OCI-LY3 (cell line): Measurements from ENCODE around the gene FAM111A.
"Not testable (repeated sequence)": the region's sequence is repeated elsewhere in the genome, so short reads cannot be mapped to it uniquely, and the experiment has no call there.

Source experiments
- H2AFZ ChIP-seq: fragments of 200-600, 300-600 bp; shearing (Covaris generic); 2 replicates; pipeline ENCODE4 v1.6.0; 2014; ENCODE audit warnings: antibody characterized with exemption, low read depth, low read length
- H3K27ac ChIP-seq: fragments of 200-600, 300-600 bp; sonication (generic); 2 replicates; pipeline ENCODE4 v1.5.1; 2014; ENCODE audit warnings: mild to moderate bottlenecking, low read length, moderate library complexity, mixed read lengths
- H3K27me3 ChIP-seq: fragments of 200-600, 300-600 bp; sonication (generic); 2 replicates; pipeline ENCODE4 v1.6.1; 2014; ENCODE audit warnings: low read depth, low read length, mixed read lengths
- H3K36me3 ChIP-seq: fragments of 200-600, 300-600 bp; sonication (generic); replicated peaks from 2 replicates; pipeline ENCODE3; 2014; ENCODE audit warnings: low read depth, low read length, mixed read lengths
- H3K4me1 ChIP-seq: fragments of 300-600, 200-600 bp; sonication (generic); 2 replicates; pipeline ENCODE4 v1.6.1; 2014; ENCODE audit warnings: low read length, mixed read lengths
- H3K4me2 ChIP-seq: fragments of 200-600, 300-600 bp; sonication (generic); 2 replicates; pipeline ENCODE4 v1.6.1; 2014; ENCODE audit warnings: low read length, mixed read lengths
- H3K4me3 ChIP-seq: fragments of 300-600, 200-600 bp; sonication (generic); 2 replicates; pipeline ENCODE4 v1.5.1; 2014; ENCODE audit warnings: antibody characterized with exemption, mild to moderate bottlenecking, low read length, moderate library complexity
- H3K79me2 ChIP-seq: fragments of 300-600, 200-600 bp; shearing (Covaris generic); 2 replicates; pipeline ENCODE4 v1.6.1; 2014; ENCODE audit warnings: mild to moderate bottlenecking, low read length, mixed read lengths
- H3K9ac ChIP-seq: fragments of 300-600, 200-600 bp; shearing (Covaris generic); 2 replicates; pipeline ENCODE4 v1.6.0; 2014; ENCODE audit warnings: mild to moderate bottlenecking, low read length, moderate library complexity
- H3K9me3 ChIP-seq: fragments of 200-600, 300-600 bp; shearing (Covaris generic); 2 replicates; pipeline ENCODE4 v1.6.1; 2014; ENCODE audit warnings: low read length, mixed read lengths; ENCODE audit not compliant: insufficient read depth
- H4K20me1 ChIP-seq: fragments of 200-600, 300-600 bp; sonication (generic); 2 replicates; pipeline ENCODE4 v1.6.1; 2016; ENCODE audit warnings: low read length, mixed read lengths; ENCODE audit not compliant: insufficient read depth
- EZH2phosphoT487 ChIP-seq: fragments of 200-600 bp; shearing (Covaris generic); IDR thresholded peaks from 2 replicates; pipeline ENCODE4 v1.6.1; 2018; ENCODE audit warnings: antibody characterized with exemption, mixed run types, low read depth
- TF ChIP-seq, protein P1 (sequence below): fragments of 200-600, 300-600 bp; sonication (generic); IDR thresholded peaks from 2 replicates; pipeline ENCODE4 v1.5.1; 2014; ENCODE audit warnings: antibody characterized with exemption, low read length, low read depth

The FAM111A gene

GRCh38 chr11:59135648-59136461 lies 6.8 kb upstream of the FAM111A start:
- Histone ChIP-seq H3K4me1 (peaks cover 8% of the 10 kb centered on the region), H3K27ac (no peak overlapping the region), H3K4me2 (peak overlapping the region; percentile 78), H3K9me3 (peaks cover 13% of the 10 kb centered on the region), H3K79me2 (no peaks in the 10 kb centered on the region), H3K9ac (peak overlapping the region; percentile 26), H4K20me1 (no peaks in the 10 kb centered on the region), H3K27me3 (no peaks in the 10 kb centered on the region), H2AFZ (peak overlapping the region; percentile 91), H3K4me3 (peak overlapping the region; percentile 70), H3K36me3 (peaks cover 27% of the 10 kb centered on the region)
- TF ChIP-seq, protein P1, sequence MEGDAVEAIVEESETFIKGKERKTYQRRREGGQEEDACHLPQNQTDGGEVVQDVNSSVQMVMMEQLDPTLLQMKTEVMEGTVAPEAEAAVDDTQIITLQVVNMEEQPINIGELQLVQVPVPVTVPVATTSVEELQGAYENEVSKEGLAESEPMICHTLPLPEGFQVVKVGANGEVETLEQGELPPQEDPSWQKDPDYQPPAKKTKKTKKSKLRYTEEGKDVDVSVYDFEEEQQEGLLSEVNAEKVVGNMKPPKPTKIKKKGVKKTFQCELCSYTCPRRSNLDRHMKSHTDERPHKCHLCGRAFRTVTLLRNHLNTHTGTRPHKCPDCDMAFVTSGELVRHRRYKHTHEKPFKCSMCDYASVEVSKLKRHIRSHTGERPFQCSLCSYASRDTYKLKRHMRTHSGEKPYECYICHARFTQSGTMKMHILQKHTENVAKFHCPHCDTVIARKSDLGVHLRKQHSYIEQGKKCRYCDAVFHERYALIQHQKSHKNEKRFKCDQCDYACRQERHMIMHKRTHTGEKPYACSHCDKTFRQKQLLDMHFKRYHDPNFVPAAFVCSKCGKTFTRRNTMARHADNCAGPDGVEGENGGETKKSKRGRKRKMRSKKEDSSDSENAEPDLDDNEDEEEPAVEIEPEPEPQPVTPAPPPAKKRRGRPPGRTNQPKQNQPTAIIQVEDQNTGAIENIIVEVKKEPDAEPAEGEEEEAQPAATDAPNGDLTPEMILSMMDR, result peak; percentile 99
- no peak for TF ChIP-seq EZH2phosphoT487

DNA sequence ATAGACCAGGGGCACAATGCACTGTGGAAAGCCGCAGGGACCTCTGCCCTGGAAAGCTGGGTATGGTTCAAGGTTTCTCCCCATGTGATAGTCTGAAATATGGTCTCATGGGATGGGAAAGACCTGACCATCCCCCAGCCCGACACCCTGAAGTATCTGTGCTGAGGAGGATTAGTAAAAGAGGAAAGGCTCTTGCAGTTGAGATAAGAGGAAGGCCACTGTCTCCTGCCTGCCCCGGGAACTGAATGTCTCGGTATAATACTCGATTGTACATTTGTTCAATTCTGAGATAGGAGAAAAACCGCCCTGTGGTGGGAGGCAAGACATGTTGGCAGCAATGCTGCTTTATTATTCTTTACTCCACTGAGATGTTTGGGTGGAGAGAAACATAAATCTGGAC lies 6.1 kb upstream of the FAM111A start:
- not testable (repeated sequence) for H3K4me1 ChIP-seq, H3K27ac ChIP-seq, H3K79me2 ChIP-seq, H3K27me3 ChIP-seq, H4K20me1 ChIP-seq, H3K9ac ChIP-seq
- peak overlapping the region; percentile 91; the same call in 1 of the 2 replicates for H2AFZ ChIP-seq
- peaks cover 27% of the 10 kb centered on the region for H3K36me3 ChIP-seq
- H3K4me2 ChIP-seq, result peak overlapping the region; percentile 78
- peak overlapping the region; percentile 70; the same call in 1 of the 2 replicates for H3K4me3 ChIP-seq
- peaks cover 11% of the 10 kb centered on the region for H3K9me3 ChIP-seq

DNA sequence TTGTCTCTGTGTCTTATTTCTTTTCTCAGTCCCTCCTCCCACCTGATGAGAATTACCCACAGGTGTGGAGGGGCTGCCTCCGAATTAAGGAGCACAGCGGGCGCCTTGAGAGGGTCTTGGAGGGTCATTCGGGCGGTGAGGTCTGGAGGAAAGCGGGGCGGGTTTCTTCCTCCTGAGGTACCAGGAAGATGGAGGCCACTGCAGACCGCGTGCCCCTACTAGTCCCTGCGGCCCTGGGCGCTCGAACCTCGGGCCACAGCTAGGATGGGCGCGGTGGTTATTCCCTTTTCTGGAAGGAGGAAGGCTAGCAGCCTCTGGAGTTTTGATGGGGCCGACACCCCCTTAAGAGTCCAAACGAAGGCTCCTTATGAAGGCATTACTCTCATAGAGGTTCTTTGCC lies 5.5 kb upstream of the FAM111A start:
- TF ChIP-seq, protein P1, result no peak
- no peak for TF ChIP-seq EZH2phosphoT487
- peaks cover 22% of the 10 kb centered on the region for H3K36me3 ChIP-seq
- H3K9ac ChIP-seq, result no peak overlapping the region
- H3K4me1 ChIP-seq, result peaks cover 13% of the 10 kb centered on the region
- H3K4me2 ChIP-seq, result no peak overlapping the region
- no peak overlapping the region for H2AFZ ChIP-seq
- no peak overlapping the region for H3K4me3 ChIP-seq
- H4K20me1 ChIP-seq, result no peaks in the 10 kb centered on the region
- no peaks in the 10 kb centered on the region for H3K79me2 ChIP-seq
- H3K9me3 ChIP-seq, result peaks cover 6% of the 10 kb centered on the region
- H3K27ac ChIP-seq, result no peak overlapping the region
- no peaks in the 10 kb centered on the region for H3K27me3 ChIP-seq

- no peak overlapping the region for H3K4me3 ChIP-seq
- peaks cover 11% of the 10 kb centered on the region for H3K36me3 ChIP-seq
- H3K27me3 ChIP-seq, result no peaks in the 10 kb centered on the region
- no peaks in the 10 kb centered on the region for H4K20me1 ChIP-seq
- TF ChIP-seq, protein P1, result no peak
- no peak for TF ChIP-seq EZH2phosphoT487
- H3K9me3 ChIP-seq, result no peaks in the 10 kb centered on the region
- no peak overlapping the region for H3K27ac ChIP-seq
- H2AFZ ChIP-seq, result no peak overlapping the region
- no peak overlapping the region for H3K4me2 ChIP-seq
- no peaks in the 10 kb centered on the region for H3K79me2 ChIP-seq
- peaks cover 19% of the 10 kb centered on the region for H3K4me1 ChIP-seq
- H3K9ac ChIP-seq, result no peak overlapping the region
Observed at GRCh38 chr11:59138643-59139042, 4.0 kb upstream of the FAM111A start.
